ENCODE results near the gene PSMB4.

The PSMB4 gene

GRCh38 chr1:151443846-151444782, 44.7 kb downstream of the PSMB4 start:
- DNase-seq (ENCODE audit: low spot score) = peak; percentile 79

GRCh38 chr1:151444783-151445177, 45.4 kb downstream of the PSMB4 start:
- DNase-seq (ENCODE audit: low spot score) = no peak

DNA sequence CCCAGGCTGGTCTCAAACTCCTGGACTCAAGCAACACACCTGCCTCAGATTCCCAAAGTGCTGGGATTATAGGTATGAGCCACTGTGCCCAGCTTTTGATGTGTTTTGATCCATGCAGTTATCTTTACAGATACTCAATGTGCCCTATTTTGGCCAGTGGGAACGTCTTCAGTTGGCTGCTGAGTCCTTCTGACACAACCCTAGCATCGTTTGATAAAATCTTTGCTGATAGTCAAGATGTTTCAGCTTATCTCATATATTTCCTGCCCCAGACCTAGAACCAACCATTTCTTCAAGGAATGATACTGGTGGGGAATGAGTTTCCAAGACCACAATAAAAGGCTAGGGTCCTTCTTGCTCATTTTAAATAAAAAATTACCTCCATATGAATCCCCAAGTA, 48.3 kb downstream of the PSMB4 start:
- no peak for DNase-seq (ENCODE audit: low spot score)

Measured in pons (tissue), 1 donor.